ENCODE data around the gene IVNS1ABP.
"Not testable (repeated sequence)": the region's sequence is repeated elsewhere in the genome, so short reads cannot be mapped to it uniquely, and the experiment has no call there.

Gene IVNS1ABP

DNA sequence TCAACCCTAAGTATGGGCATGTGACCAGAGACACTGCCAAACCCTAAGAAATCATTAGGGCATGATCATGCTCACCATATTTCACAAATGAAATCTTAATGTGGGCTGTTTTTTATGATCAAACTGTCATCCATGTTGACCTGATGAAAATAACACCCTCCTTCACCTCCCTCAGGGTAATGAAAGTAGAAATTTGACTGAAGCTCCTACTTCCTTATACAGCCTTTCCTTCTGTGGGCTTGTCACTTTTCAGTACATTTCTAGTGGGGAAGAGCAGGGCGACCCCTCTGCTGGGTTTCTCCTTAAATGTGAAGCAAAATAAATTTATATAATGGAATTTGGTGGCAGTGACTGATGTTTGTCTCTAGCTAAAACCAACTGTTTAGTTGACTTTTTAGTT lies 25.9 kb downstream of the IVNS1ABP start:
- DNase-seq = no peak

DNA sequence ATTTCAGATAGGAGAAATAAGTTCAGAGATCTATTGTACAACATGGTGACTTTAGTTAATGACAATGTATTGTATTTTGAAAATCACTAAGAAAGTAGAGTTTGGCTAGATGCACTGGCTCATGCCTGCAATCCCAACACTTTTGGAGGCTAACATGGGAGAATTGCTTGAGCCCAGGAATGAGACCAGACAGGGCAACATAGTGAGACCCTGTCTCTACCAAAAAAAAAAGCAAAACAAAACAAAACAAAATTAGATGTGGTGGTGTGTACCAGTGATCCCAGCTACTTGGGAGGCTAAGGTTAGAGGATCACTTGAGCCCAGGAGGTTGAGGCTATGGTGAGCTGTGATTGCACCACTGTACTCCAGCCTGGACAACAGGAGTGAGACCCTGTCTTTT lies 27.2 kb downstream of the IVNS1ABP start:
- no peak for DNase-seq

DNA sequence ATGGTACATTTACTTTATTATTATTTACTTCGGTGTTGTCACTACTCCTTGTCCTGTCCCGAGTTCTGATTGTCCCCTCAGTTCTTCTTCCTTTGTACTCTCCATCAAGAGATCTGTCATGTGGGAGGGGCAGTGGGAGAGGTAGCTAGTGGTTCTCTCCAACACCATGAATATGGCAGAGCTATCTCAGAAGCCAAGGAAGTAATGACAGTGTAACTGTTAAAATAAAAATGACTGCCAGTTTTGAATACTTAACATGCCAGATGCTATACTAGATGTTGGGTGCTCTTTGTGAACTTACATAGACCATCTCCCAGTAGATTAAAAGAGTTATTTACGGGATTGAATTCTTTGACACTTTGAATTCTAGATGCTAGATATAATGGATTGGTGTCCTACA lies 28.6 kb downstream of the IVNS1ABP start:
- DNase-seq = no peak

DNA sequence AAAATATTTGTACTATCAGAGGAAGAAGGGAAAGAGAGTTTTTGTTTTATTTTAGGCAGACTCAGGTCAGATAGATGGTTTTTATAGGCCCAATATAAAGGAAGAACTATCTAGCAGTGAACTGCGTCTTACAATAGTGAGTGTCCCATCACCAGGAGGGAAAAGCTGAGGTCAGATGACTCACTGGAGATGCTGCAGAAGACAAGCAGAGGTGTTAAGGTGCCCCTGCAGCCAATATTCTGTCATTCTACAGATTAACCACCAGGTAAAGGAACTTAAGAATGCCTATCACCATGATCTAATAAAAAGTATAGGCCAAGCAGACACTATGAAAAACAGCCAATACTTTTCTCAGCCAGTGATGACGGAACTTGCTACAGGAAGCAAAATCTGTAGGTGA lies 29.6 kb downstream of the IVNS1ABP start:
- no peak for DNase-seq

DNA sequence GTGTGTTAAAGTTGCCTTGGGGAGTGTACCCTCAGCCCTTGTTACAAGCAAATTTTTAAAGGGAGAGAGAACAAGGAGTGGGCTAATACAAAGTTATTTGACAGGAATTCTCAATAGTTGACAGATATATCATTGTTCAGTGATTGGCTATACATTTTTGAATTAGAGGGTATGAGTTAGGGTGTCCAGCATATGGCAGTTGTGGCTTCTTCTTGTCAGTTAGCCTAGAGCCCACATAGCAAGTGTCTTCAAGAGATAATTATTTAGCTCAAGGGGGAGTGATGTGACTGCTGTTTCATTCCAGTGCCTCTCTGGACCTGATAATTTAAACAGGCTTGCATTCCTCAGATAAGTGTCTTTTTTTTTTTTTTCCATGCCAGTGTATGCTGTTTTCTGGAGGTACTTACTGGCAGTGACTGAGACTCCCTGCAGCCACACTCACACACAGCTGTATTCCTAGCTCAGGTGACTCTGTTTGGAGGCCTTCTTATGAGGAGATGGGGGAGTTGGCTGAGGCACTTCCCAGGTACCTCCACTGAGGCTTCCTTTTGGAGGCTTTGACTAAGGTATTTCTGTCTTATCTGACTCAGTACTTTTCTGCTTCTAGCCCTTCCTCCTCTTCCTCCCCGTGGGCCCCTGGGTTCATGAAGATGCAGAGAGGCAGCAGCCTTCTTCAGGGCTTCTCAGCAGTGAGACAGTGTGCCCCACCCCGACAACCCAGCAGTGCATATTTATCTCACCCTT lies 32.3 kb downstream of the IVNS1ABP start:
- no peak for DNase-seq

DNA sequence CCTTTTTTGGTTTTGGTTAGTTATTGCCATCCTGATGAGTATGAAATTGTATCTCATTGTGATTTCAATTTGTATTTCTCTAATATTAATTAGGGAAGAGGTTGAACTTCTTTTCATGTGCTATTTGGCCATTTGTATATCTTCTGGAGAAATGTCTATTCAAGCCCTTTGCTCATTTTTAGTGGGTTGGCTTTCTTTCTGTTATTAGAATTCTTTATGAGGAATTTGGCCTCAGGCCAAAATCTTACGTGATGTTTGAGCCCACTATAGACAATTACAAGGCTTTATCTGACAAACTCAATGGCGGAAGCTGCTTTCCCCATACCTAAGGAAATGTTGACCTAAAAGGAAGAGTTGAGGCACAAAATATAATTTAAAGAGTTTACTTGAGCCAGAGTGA lies 32.9 kb downstream of the IVNS1ABP start:
- no peak for DNase-seq

DNA sequence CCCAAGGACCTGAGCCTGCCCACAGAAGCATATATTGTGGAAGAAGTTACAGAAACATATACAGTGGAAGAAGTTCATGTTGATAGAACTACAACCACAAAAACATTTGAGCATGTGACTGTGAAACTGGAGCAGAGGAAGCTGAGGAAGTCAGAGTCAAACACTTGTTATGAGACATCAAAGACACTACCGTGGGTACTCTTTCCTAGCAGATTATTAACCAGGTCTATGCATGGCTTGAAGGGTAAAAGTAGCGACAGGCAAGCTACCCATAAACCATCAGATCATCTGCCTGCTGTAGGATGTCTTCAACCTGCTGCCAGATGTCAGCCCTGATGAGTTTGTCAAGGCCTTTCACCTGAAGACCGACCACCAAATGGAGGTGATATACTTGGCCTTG lies 35.8 kb downstream of the IVNS1ABP start:
- no peak for DNase-seq

DNA sequence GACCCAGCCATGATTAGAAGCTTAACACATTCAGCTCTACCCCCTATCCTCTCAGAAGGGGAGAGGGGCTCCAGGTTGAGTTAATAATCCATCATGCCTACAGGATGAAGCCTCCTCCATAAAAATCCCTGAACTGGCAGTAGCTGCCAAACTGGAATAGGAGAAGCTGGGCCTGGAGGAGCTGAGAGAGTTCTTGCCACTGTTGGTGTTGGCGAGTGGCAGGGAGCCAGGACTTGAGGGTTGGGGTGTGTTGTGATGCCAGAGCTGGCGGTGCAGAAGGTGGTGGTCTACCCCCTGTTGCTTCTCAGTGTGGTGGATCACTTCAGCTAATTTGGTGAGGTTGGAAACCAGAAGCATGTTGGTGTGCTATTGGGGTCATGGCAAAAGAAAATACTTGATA lies 36.5 kb downstream of the IVNS1ABP start:
- no peak for DNase-seq

DNA sequence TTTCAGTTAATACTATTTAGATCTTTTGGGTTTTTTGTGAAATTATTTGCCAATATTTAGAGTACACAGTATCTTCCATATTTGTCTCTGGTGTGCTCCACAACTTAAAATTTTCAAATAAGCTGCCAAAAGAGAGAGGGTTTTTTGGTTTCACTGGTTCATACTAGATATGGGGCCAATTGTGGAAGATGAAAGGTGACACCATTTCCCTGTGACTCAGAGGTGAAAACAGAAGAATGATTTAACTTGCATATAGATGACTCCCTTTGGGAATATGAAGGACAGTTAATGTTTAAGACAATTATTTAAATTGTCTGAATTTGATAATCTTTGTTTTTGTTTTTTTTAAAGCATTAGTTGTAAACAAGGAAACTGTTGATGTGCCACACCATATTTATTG lies 37.5 kb downstream of the IVNS1ABP start:
- no peak for DNase-seq

DNA sequence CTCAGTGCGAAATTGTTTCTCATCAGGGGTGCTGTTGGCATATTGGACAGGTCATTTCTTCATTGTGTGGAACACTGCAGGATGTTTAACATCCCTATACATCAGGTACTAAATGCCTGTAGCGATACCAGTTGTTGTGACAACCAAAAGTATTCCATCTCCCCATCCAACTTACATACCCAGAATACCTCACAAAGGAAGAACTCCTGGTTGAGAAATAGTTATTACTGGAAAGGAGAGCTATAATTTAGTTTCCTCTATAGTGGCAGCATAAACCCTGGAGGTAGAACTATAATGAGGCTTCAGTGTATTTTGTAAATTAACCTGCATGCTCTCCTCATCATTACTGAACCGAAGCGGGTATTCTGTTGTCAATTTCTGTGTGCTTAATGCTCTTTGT lies 45.1 kb downstream of the IVNS1ABP start:
- DNase-seq = no peak

DNA sequence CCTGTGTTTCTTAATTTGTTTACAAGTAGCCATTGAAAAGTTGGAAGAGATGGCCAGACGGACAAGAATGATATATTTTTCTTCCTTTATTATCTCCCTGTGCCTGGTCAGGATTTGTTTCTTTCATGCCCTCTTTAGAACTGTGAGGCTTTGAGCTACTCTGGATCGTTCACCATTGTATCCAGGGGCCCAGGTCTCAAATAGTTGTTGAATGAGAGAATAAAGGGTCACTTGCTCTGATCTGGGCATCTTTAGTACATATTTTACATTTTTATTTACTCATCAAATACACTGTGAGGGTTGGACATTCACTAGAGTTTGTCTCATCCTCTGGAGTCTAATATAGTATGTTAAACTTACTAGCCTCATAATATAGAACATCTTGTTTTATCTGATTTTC lies 48.7 kb downstream of the IVNS1ABP start:
- DNase-seq = no peak

DNA sequence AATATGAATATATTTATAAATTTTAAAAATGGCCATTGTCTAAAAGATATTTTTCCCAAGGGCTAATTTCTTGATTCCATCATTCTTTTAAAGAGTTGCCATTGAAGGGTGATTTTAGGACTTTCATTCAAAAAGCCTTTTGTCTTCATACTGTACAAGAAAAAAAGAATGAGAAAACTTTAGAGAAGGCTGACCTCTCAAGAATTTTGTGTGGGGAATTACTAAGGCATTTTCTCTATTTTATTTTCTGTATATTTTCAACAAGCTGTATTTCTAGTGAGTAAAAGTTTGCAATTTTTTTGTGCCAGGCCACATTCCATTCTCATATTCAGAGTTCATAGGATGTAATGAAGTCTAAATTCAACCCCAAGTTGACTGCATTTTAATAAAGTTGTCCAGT lies 49.3 kb downstream of the IVNS1ABP start:
- no peak for DNase-seq

DNA sequence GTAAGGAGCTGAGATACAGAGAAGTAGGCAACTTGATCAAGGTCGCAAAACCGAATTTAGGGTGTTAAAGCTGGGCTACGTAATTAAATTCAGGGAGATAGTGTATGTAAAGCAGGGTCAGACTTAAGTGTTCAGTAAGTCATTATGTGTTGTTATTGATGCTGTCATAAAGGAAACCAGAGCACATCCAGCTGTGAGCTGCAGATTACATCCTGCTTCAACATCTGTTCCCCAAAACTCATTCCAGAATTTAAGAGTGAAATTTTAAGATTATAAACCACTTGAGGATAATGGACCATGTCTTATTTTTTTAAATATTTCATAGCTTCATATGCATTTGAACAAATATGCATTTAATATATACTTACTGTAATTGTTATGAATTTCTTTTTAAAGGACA lies 49.7 kb downstream of the IVNS1ABP start:
- DNase-seq = no peak

DNA sequence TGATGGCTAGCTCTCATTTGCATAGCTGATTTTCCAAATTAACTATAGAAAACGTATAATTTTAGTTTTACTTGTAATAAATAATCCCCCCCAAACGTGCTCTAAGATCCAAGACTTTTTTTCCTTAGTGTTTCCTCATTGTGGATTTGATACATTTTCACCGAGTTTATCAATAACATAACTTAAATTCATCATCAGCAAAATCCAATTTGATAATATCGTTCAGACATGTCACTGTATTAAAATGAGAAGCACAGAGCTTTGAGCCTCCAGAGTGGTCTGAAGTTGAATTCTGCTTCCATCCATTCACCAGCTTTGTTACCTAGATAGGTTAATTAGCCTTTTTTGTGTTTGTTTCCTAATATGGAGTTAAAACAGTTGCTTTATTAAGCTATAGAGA lies 51.7 kb downstream of the IVNS1ABP start:
- no peak for DNase-seq

DNA sequence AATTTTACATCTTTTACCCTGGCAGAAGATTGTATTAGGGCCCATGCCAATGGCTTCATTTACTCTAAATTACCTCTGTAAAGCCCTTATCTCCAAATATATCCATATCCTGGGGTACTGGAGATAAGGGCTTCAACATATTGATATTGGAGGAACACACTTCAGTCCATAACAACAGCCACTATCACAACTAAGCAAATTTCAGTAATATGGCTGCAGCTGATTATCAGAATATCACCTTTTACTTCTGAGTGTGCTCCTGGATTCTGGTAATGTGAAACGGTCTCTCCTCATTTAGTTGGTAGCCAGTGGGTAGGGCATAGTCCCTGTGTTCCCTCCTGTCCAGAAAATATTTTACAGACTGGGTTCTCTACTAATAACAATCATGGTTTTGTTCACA lies 53.3 kb downstream of the IVNS1ABP start:
- DNase-seq = no peak

DNA sequence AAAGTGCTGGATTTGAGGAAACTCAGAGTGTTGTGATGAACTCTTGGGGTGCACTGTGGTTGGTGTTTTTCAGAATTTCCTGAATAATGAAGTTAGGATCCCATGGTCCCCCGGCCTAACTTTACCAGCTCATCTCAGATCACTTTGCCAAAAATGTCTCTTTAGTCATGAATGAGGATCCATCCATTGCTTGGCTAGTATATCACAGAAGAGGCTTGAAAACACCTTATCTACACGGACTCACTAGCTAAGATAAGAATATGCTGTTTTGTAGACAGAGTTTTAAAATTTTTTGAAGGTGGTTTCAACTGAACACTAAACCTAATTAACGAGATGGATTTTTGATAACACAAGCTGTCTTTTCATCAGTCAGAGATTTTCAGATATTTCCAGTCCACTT lies 53.8 kb downstream of the IVNS1ABP start:
- DNase-seq = no peak

DNA sequence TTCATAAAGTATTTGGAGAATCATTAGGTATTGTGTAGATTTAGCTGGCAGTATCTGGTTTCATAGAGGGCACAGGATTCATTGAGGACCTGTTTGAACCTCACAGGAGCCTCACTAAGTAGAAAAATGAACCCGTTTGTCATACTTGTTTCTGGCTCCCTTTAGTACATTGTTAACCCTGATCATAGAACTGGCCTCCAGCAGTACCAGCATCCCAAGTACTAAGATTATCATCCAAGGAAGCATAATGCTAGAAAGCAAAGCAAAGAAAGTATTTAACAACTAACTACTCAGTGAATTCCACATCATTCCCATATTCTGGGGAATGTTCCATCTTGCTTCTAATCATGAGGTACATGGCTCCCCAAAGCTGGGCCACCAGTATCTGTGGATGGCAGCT lies 54.9 kb downstream of the IVNS1ABP start:
- DNase-seq = no peak

DNA sequence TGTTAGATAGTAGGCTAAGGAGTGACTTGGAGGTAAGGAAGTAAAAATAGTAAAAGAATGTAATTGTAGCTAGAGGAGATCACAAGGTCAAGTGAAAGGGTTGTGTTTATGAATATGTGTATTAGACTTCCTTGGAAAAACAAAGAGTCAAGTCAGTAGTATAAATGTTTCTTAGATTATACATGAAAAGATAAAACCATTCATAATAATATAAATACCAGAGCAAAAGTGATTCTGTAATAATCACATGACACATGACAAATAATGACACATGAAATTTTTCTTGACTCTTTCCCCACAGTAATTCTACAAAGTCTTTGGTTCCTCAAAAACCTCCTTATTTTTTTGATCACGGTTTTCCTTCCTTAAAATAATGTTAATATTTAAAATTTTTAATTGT lies 56.4 kb downstream of the IVNS1ABP start:
- no peak for DNase-seq

DNA sequence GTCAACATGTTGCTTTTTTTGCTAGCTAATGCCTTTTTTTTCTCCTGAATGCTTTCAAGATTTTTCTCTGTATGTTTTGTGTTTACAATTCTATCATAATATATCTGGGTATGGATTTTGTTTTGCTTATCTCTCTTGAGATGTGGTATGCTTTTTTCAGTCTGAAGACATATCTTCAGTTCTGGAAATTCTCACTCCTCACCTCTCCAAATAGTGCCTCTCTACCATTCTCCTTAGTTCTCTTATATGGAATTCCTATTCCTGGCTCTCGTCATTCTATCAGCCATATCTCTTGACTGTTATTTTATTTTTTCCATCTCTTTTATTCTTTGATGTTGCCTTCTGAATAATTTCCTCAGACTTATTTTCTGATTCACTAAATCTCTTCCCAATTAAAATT lies 58.4 kb downstream of the IVNS1ABP start:
- no peak for DNase-seq

DNA sequence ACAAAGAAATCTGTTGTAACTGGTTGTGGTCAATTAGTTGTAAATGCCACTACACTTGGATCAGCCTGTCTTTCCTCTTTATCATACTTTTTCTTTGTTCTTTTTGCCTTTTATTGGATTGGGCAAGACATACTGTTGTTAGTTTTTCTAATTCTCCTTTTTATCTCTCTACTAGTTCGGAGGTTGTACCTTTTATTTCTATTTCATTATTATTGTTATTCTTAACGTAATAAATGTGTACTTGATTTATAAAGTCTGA lies 59.2 kb downstream of the IVNS1ABP start:
- no peak for DNase-seq

DNA sequence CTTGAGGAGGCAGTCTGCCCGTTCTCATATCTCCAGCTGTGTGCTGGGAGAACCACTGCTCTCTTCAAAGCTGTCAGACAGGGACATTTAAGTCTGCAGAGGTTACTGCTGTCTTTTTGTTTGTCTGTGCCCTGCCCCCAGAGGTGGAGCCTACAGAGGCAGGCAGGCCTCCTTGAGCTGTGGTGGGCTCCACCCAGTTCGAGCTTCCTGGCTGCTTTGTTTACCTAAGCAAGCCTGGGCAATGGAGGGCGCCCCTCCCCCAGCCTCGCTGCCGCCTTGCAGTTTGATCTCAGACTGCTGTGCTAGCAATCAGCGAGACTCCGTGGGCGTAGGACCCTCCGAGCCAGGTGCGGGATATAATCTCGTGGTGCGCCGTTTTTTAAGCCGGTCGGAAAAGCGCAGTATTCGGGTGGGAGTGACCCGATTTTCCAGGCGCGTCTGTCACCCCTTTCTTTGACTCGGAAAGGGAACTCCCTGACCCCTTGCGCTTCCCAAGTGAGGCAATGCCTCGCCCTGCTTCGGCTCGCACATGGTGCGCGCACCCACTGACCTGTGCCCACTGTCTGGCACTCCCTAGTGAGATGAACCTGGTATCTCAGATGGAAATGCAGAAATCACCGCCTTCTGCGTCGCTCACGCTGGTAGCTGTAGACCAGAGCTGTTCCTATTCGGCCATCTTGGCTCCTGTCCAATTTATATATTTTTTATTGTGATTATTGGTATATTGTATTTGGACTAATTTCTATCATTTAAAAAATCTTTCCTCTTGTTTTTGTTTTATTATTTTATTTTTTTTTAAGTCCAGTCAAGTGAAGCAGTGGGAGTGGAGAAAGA lies 59.7 kb downstream of the IVNS1ABP start:
- DNase-seq = not testable (repeated sequence)

DNA sequence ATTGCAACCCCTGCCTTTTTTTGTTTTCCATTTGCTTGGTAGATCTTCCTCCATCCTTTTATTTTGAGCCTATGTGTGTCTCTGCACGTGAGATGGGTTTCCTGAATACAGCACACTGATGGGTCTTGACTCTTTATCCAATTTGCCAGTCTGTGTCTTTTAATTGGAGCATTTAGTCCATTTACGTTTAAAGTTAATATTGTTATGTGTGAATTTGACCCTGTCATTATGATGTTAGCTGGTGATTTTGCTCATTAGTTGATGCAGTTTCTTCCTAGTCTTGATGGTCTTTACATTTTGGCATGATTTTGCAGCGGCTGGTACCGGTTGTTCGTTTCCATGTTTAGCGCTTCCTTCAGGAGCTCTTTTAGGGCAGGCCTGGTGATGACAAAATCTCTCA lies 61.4 kb downstream of the IVNS1ABP start:
- not testable (repeated sequence) for DNase-seq

DNA sequence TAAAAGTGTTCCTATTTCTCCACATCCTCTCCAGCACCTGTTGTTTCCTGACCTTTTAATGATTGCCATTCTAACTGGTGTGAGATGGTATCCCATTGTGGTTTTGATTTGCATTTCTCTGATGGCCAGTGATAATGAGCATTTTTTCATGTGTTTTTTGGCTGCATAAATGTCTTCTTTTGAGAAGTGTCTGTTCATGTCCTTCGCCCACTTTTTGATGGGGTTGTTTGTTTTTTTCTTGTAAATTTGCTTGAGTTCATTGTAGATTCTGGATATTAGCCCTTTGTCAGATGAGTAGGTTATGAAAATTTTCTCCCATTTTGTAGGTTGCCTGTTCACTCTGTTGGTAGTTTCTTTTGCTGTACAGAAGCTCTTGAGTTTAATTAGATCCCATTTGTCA lies 64.6 kb downstream of the IVNS1ABP start:
- DNase-seq = not testable (repeated sequence)

DNA sequence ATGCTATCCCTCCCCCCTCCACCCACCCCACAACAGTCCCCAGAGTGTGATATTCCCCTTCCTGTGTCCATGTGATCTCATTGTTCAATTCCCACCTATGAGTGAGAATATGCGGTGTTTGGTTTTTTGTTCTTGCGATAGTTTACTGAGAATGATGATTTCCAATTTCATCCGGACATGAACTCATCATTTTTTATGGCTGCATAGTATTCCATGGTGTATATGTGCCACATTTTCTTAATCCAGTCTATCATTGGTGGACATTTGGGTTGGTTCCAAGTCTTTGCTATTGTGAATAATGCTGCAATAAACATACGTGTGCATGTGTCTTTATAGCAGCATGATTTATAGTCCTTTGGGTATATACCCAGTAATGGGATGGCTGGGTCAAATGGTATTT lies 65.1 kb downstream of the IVNS1ABP start:
- not testable (repeated sequence) for DNase-seq

DNA sequence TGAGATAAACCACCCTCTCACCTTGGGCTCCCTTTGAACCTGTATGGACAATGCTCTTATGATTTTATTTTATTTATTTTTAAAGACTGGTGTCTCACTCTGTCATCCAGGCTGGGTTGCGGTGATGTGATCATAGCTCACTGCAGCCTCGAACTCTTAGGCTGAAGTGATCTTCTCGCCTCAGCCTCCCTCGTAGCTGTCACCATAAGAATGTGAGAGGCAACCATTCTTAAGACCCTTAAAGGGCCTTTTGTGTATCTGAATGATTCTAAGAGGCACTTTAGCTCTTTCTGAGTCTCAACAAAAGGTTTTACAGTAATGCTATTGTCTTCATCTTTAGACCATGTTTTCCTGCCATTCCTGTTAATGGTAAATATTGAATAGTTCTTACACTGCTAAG lies 67.0 kb downstream of the IVNS1ABP start:
- DNase-seq = no peak

All from GDM1 (cell line).